OCI-LY3 (cell line): Measurements from ENCODE around the gene COL27A1.

Source experiments
- H2AFZ ChIP-seq: fragments of 200-600, 300-600 bp; shearing (Covaris generic); 2 replicates; pipeline ENCODE4 v1.6.0; 2014; ENCODE audit warnings: antibody characterized with exemption, low read depth, low read length
- H3K27ac ChIP-seq: fragments of 200-600, 300-600 bp; sonication (generic); 2 replicates; pipeline ENCODE4 v1.5.1; 2014; ENCODE audit warnings: mild to moderate bottlenecking, low read length, moderate library complexity, mixed read lengths
- H3K27me3 ChIP-seq: fragments of 200-600, 300-600 bp; sonication (generic); 2 replicates; pipeline ENCODE4 v1.6.1; 2014; ENCODE audit warnings: low read depth, low read length, mixed read lengths
- H3K36me3 ChIP-seq: fragments of 200-600, 300-600 bp; sonication (generic); replicated peaks from 2 replicates; pipeline ENCODE3; 2014; ENCODE audit warnings: low read depth, low read length, mixed read lengths
- H3K4me1 ChIP-seq: fragments of 300-600, 200-600 bp; sonication (generic); 2 replicates; pipeline ENCODE4 v1.6.1; 2014; ENCODE audit warnings: low read length, mixed read lengths
- H3K4me2 ChIP-seq: fragments of 200-600, 300-600 bp; sonication (generic); 2 replicates; pipeline ENCODE4 v1.6.1; 2014; ENCODE audit warnings: low read length, mixed read lengths
- H3K4me3 ChIP-seq: fragments of 300-600, 200-600 bp; sonication (generic); 2 replicates; pipeline ENCODE4 v1.5.1; 2014; ENCODE audit warnings: antibody characterized with exemption, mild to moderate bottlenecking, low read length, moderate library complexity
- H3K79me2 ChIP-seq: fragments of 300-600, 200-600 bp; shearing (Covaris generic); 2 replicates; pipeline ENCODE4 v1.6.1; 2014; ENCODE audit warnings: mild to moderate bottlenecking, low read length, mixed read lengths
- H3K9ac ChIP-seq: fragments of 300-600, 200-600 bp; shearing (Covaris generic); 2 replicates; pipeline ENCODE4 v1.6.0; 2014; ENCODE audit warnings: mild to moderate bottlenecking, low read length, moderate library complexity
- H3K9me3 ChIP-seq: fragments of 200-600, 300-600 bp; shearing (Covaris generic); 2 replicates; pipeline ENCODE4 v1.6.1; 2014; ENCODE audit warnings: low read length, mixed read lengths; ENCODE audit not compliant: insufficient read depth
- H4K20me1 ChIP-seq: fragments of 200-600, 300-600 bp; sonication (generic); 2 replicates; pipeline ENCODE4 v1.6.1; 2016; ENCODE audit warnings: low read length, mixed read lengths; ENCODE audit not compliant: insufficient read depth
- CTCF ChIP-seq: fragments of 200-600, 300-600 bp; sonication (generic); IDR thresholded peaks from 2 replicates; pipeline ENCODE4 v1.5.1; 2014; ENCODE audit warnings: antibody characterized with exemption, low read length, low read depth
- EZH2phosphoT487 ChIP-seq: fragments of 200-600 bp; shearing (Covaris generic); IDR thresholded peaks from 2 replicates; pipeline ENCODE4 v1.6.1; 2018; ENCODE audit warnings: antibody characterized with exemption, mixed run types, low read depth

Gene COL27A1

GRCh38 chr9:114151426-114151956, 3.8 kb upstream of the COL27A1 start:
- H3K9me3 ChIP-seq, result no peaks in the 10 kb centered on the region
- H3K4me3 ChIP-seq, result no peak overlapping the region
- H3K36me3 ChIP-seq, result no peaks in the 10 kb centered on the region
- peaks cover 6% of the 10 kb centered on the region; the same call in 1 of the 2 replicates for H3K27me3 ChIP-seq
- H3K4me2 ChIP-seq, result no peak overlapping the region
- H3K27ac ChIP-seq, result no peak overlapping the region
- no peak overlapping the region for H2AFZ ChIP-seq
- no peaks in the 10 kb centered on the region for H3K4me1 ChIP-seq
- no peaks in the 10 kb centered on the region for H4K20me1 ChIP-seq
- H3K9ac ChIP-seq, result no peak overlapping the region
- no peaks in the 10 kb centered on the region for H3K79me2 ChIP-seq
- TF ChIP-seq CTCF, result no peak
- no peak for TF ChIP-seq EZH2phosphoT487

GRCh38 chr9:114153761-114154599, 1.4 kb upstream of the COL27A1 start:
- Histone ChIP-seq H3K27me3 (0 out of 2 replicates have a peak, but pooled peaks cover under 1% of the 10 kb centered on the region), H3K27ac (no peak overlapping the region), H3K4me3 (no peak overlapping the region), H4K20me1 (no peaks in the 10 kb centered on the region), H3K36me3 (no peaks in the 10 kb centered on the region), H3K79me2 (no peaks in the 10 kb centered on the region), H3K4me1 (no peaks in the 10 kb centered on the region), H3K9me3 (no peaks in the 10 kb centered on the region), H3K9ac (no peak overlapping the region), H2AFZ (no peak overlapping the region), H3K4me2 (no peak overlapping the region)
- TF ChIP-seq CTCF (no peak), EZH2phosphoT487 (no peak)

GRCh38 chr9:114154600-114155102, 686 bp upstream of the COL27A1 start:
- Histone ChIP-seq H3K4me2 (no peak overlapping the region), H3K9ac (no peak overlapping the region), H3K36me3 (no peaks in the 10 kb centered on the region), H3K27ac (no peak overlapping the region), H4K20me1 (no peaks in the 10 kb centered on the region), H3K9me3 (no peaks in the 10 kb centered on the region), H3K4me1 (no peaks in the 10 kb centered on the region), H3K79me2 (no peaks in the 10 kb centered on the region), H3K4me3 (no peak overlapping the region), H3K27me3 (peaks cover 6% of the 10 kb centered on the region; the same call in 1 of the 2 replicates), H2AFZ (no peak overlapping the region)
- TF ChIP-seq CTCF (no peak), EZH2phosphoT487 (no peak)

- H3K4me2 ChIP-seq, result no peak overlapping the region
Measured at GRCh38 chr9:114155995-114156656, 789 bp downstream of the COL27A1 start.

More at GRCh38 chr9:114155995-114156656, 789 bp downstream of the COL27A1 start:
- H3K4me1 ChIP-seq, result no peaks in the 10 kb centered on the region
- H2AFZ ChIP-seq, result no peak overlapping the region
- H3K9me3 ChIP-seq, result no peaks in the 10 kb centered on the region
- TF ChIP-seq EZH2phosphoT487, result no peak
- no peak for TF ChIP-seq CTCF
- no peaks in the 10 kb centered on the region for H4K20me1 ChIP-seq
- no peak overlapping the region for H3K4me3 ChIP-seq
- no peaks in the 10 kb centered on the region for H3K36me3 ChIP-seq
- no peaks in the 10 kb centered on the region for H3K79me2 ChIP-seq
- H3K9ac ChIP-seq, result no peak overlapping the region
- H3K27me3 ChIP-seq, result peaks cover 7% of the 10 kb centered on the region; the same call in 1 of the 2 replicates
- H3K27ac ChIP-seq, result no peak overlapping the region
